Heart right ventricle (tissue), 16 donors: Measurements from ENCODE around the gene MAP3K4. TPM values are rescaled to one million over a fixed set of nuclear protein-coding genes. Genes with fewer than 3 reads are reported as not detected.

Experiments used
- ATAC-seq, 8 donors: fragments of 200-7000 bp; cut with Tn5 transposase; one replicate each; pipeline ENCODE4 v1.9.1; 2020; ENCODE audit warnings: mild to moderate bottlenecking in 8 of 8, moderate library complexity in 8 of 8, moderate number of reproducible peaks in 1 of 8
- DNase-seq, 2 donors: peaks; one replicate each; pipeline ENCODE4 v3.0.0-alpha.2; 2020
- H3K27ac ChIP-seq, 10 donors: fragments of 200-600 bp; sonication (generic) in 2 of 10; one replicate each; pipeline versions ENCODE4 v1.5.0 to v1.8.0; 2020 to 2022; ENCODE audit warnings: mild to moderate bottlenecking in 3 of 10
- H3K27me3 ChIP-seq, 7 donors: fragments of 200-600 bp; one replicate each; pipeline ENCODE4 v1.8.0; 2021 to 2022; ENCODE audit warnings: mild to moderate bottlenecking in 2 of 7
- H3K36me3 ChIP-seq, 9 donors: fragments of 200-600 bp; sonication (generic) in 1 of 9; one replicate each; pipeline versions ENCODE4 v1.5.0 to v1.8.0; 2020 to 2022; ENCODE audit warnings: mild to moderate bottlenecking in 2 of 9
- H3K4me1 ChIP-seq, 9 donors: fragments of 200-600 bp; sonication (generic) in 1 of 9; one replicate each; pipeline versions ENCODE4 v1.5.0 to v1.8.0; 2020 to 2022; ENCODE audit warnings: mild to moderate bottlenecking in 4 of 9
- H3K4me3 ChIP-seq, 10 donors: fragments of 200-600 bp; sonication (generic) in 2 of 10; one replicate each; pipeline versions ENCODE4 v1.5.0 to v1.8.0; 2020 to 2022; ENCODE audit warnings: mild to moderate bottlenecking in 7 of 10, moderate library complexity in 2 of 10
- H3K9me3 ChIP-seq, 11 donors: fragments of 200-600 bp in 10 of 11; sonication (generic) in 2 of 11; one replicate each; pipeline versions ENCODE4 v1.5.0 to v1.8.0; 2013 to 2022; ENCODE audit warnings: mild to moderate bottlenecking in 2 of 11, control low read depth in 1 of 11, moderate library complexity in 1 of 11
- CTCF ChIP-seq, 9 donors: fragments of 200-600 bp; sonication (generic) in 2 of 9; IDR thresholded peaks; one replicate each; pipeline versions ENCODE4 v1.5.0 to v1.8.0; 2021 to 2022; ENCODE audit warnings: antibody characterized with exemption in 9 of 9, mild to moderate bottlenecking in 5 of 9, moderate library complexity in 1 of 9
- WGBS, 2 donors: extraction: QIAGEN DNeasy Blood & Tissue Kit; methylation state at CpG; one replicate each; pipeline ENCODE4 v1.1.7; 2013; ENCODE audit warnings: inconsistent platforms in 1 of 2; 5-methylcytosine and 5-hydroxymethylcytosine counted together
- intact Hi-C, 10 donors: fragments of 100-400 bp; cut with DNase I; formaldehyde crosslinking; loops; one replicate each; pipeline versions ENCODE4 v1.11.1 to v1.14.2; 2022
- long read RNA-seq, 3 donors: library from polyadenylated mRNA; unstranded; transcript quantifications; one replicate each; pipeline ENCODE4 v2.0.0, GENCODE V29; 2020 to 2021
- polyA plus RNA-seq, 2 donors: library from polyadenylated mRNA; stranded (reverse); fragments of 200-250 nt; gene quantifications; one replicate each; pipeline ENCODE4 v1.2.3, GENCODE V29; 2013
- total RNA-seq, 10 donors: library from RNA; stranded (reverse); fragmentation: NEBNext Ultra II Directional in 3 of 10; extraction: Animal tissue kit (Norgen Biotek cat#: 25700) in 3 of 10; gene quantifications; one replicate each; pipeline versions ENCODE4 v1.2.1 to v1.2.4, GENCODE V29; 2021 to 2023
- donor health status: Arrhythmogenic right ventricular cardiomyopathy.
- donor health status: ischemic (EF 13 %, LVEDD 7.1; RV severe dilation, severe dysfunction).
- donor health status: healthy with polysubstance abuse.
- donor health status: DM: no; HTN: yes; CAD: no.
- donor health status: DM: no; HTN: no; CAD: no.
- donor health status: ischemic (EF 25% LVEDD 6.9; RV normal size, moderate dysfunction).
- donor health status: ischemic (EF 25% LVEDD 5.7; RV mildly dilated, moderate dysfunction).
- donor health status: healthy.
- donor health status: DM: yes; HTN: yes; CAD: no.
- donor health status: Ischemic cardiomyopathy.
- donor health status: ischemic (EF 35%, LVEDD 5.7; RV mildly dilated, moderate dysfunction).
- donor health status: nonischemic (EF 11% LVEDD 7.7; RV severe dilation, severe dysfunction).
- donor health status: DM: yes; HTN: yes; CAD: no.
- donor health status: PGD.
- donor health status: ischemic (EF 29% LVEDD 5.4; RV normal size, mild dysfunction).
- donor health status: nonischemic (EF 23%, LVEDD 6.1; RV moderate dilation, normal function).

The MAP3K4 gene
- total RNA-seq (10 to 100 TPM; 25.2 to 50.2 (median 32.5) TPM), polyA plus RNA-seq (10 to 100 TPM; 10.5 to 13.5 TPM)
- long read RNA-seq, donor 1, full-length matches to known transcripts = 2 of 24 reads
- long read RNA-seq, donor 1, partial matches to known transcripts = 21 of 24 reads
- long read RNA-seq, donor 1, other reads (novel, unspliced or antisense) = 1 of 24 reads
- long read RNA-seq, donor 2, full-length matches to known transcripts = 1 of 26 reads
- long read RNA-seq, donor 2, partial matches to known transcripts = 14 of 26 reads
- long read RNA-seq, donor 2, other reads (novel, unspliced or antisense) = 11 of 26 reads
- long read RNA-seq, donor 3, full-length matches to known transcripts = 8 of 79 reads
- long read RNA-seq, donor 3, partial matches to known transcripts = 59 of 79 reads
- long read RNA-seq, donor 3, other reads (novel, unspliced or antisense) = 12 of 79 reads

DNA sequence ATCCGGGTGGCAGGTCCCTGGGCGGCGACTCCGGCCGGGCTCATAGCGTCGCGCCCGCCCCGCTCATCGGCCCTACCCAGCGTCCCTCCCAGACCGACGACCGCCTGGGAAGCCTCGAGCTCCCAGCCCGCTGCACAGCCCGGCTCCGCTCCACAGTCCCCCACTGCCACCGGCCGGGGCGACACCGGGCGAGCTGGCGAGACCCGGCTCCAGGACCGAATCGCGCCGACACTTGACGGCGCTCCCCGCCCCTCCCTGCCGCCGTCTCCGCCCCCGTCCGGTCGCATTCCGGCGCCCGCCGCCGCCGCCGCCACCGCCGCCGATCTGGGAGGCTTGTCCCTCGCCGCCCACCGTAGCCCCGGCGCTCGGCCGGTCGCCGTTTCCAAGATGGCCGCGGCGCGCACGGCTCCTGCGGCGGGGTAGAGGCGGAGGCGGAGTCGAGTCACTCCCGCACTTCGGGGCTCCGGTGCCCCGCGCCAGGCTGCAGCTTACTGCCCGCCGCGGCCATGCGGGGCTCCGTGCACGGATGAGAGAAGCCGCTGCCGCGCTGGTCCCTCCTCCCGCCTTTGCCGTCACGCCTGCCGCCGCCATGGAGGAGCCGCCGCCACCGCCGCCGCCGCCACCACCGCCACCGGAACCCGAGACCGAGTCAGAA lies at the start of gene MAP3K4:
Gene MAP3K4 (plus strand): TSS at position 364 of the 655 bp plus-strand sequence. CDS start 163 bp downstream, at position 527.
- H3K36me3 ChIP-seq = no peaks in the 10 kb centered on the region
- peak; percentile 88 to 94 (median 91) for ATAC-seq
- intact Hi-C loops = loop anchor here in 9 of 10 donors (1.0 to 10.0 kb wide), 6 partner anchors 17 to 381 kb away; partner anchors contain the start of gene AGPAT4 (in 1 of the 9)
- H3K9me3 ChIP-seq = no peaks in the 10 kb centered on the region
- DNase-seq = peak; percentile 80 to 87
- H3K27me3 ChIP-seq = no peaks in the 10 kb centered on the region
- TF ChIP-seq CTCF (IDR thresholded peaks at IDR 0.05) = peak in 4 of 9 donors; percentile 8 to 20 (median 12)
- H3K4me1 ChIP-seq = peaks cover 0 to 44% (median 28%) of the 10 kb centered on the region in 9 donors
- H3K4me3 ChIP-seq = peak within 1 kb of the TSS; percentile 67 to 100 (median 97)
- 0 to 1% methylated on average over 81 to 97 of the region's 97 CpGs for WGBS, 2 donors
- H3K27ac ChIP-seq = peak within 1 kb of the TSS; percentile 81 to 99 (median 97)

GRCh38 chr6:160943997-160944396 lies 47.6 kb upstream of the MAP3K4 start:
- no peak for TF ChIP-seq CTCF (IDR thresholded peaks at IDR 0.05)
- Histone ChIP-seq H3K36me3 (no peaks in the 10 kb centered on the region), H3K9me3 (peaks cover 0 to 6% (median 0%) of the 10 kb centered on the region in 11 donors), H3K4me3 (no peak overlapping the region), H3K27me3 (no peaks in the 10 kb centered on the region), H3K4me1 (peaks cover 0 to under 1% (median 0%) of the 10 kb centered on the region in 9 donors), H3K27ac (no peak overlapping the region)
- 72 to 73% methylated on average over 2 of the region's 2 CpGs for WGBS, 2 donors
- no peak for ATAC-seq
- no peak for DNase-seq
- intact Hi-C loops = loop anchor here in 1 of 10 donors (5.0 kb wide), 1 partner anchor 38 kb away; no protein-coding TSS in a partner anchor

DNA sequence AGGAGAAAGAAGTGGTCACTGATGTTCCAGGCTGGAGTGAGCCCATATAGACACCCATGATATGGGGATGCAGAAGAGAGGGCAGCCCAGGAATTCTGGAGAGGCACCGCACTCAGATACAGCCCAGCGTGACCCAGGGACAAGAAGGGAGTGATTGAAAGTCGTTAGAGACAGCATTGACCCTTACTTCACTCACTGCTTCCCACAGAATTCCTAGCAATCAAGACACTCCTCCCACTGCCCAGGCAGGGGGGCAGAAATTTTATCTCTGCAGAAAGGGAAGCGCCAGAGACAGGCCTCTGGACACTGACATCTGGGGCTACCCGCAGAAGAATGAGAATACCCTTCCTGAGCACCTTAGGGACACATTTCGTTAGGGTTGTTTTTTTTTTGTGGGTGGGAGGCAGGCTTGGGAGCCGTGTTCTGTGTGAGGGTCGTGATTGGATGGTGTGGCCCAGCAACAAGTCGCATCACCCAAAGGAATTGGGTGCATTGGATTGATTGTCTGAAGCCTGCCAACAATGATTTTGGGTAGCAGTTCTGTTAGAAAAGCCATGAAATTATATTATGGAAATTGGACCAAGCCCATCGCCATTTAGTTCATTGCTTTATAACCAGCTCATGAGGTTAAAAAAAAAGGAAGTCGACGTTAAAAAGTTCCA lies 45.9 kb upstream of the MAP3K4 start:
- no peaks in the 10 kb centered on the region for H3K27me3 ChIP-seq
- no peaks in the 10 kb centered on the region for H3K36me3 ChIP-seq
- intact Hi-C loops = no loop called here
- DNase-seq = no peak
- no peak for ATAC-seq
- H3K4me3 ChIP-seq = no peak overlapping the region
- H3K9me3 ChIP-seq = no peaks in the 10 kb centered on the region
- TF ChIP-seq CTCF (IDR thresholded peaks at IDR 0.05) = no peak
- 53 to 59% methylated on average over 12 of the region's 12 CpGs for WGBS, 2 donors
- H3K27ac ChIP-seq = no peak overlapping the region
- H3K4me1 ChIP-seq = peaks cover 0 to 17% (median 7%) of the 10 kb centered on the region in 9 donors

- Histone ChIP-seq H3K9me3 (no peaks in the 10 kb centered on the region), H3K4me3 (no peak overlapping the region), H3K27ac (peak overlapping the region in 9 of 10 donors; percentile 13 to 80 (median 68)), H3K4me1 (peaks cover 0 to 24% (median 11%) of the 10 kb centered on the region in 9 donors), H3K36me3 (no peaks in the 10 kb centered on the region), H3K27me3 (no peaks in the 10 kb centered on the region)
- intact Hi-C loops = no loop called here
- no peak for DNase-seq
- TF ChIP-seq CTCF (IDR thresholded peaks at IDR 0.05) = no peak
- 62 to 81% methylated on average over 2 of the region's 2 CpGs for WGBS, 2 donors
- peak in 3 of 8 donors; percentile 63 to 69 (median 68) for ATAC-seq
These were observed 42.0 kb upstream of the MAP3K4 start for GRCh38 chr6:160949531-160949930.
